ENCODE data around the gene PCDH15. TPM values are rescaled to one million over a fixed set of nuclear protein-coding genes. Genes with fewer than 3 reads are reported as not detected.

Gene PCDH15
- total and polyA plus RNA-seq, 12 donors, result 1.9 to 34.2 (median 10.2) TPM

DNA sequence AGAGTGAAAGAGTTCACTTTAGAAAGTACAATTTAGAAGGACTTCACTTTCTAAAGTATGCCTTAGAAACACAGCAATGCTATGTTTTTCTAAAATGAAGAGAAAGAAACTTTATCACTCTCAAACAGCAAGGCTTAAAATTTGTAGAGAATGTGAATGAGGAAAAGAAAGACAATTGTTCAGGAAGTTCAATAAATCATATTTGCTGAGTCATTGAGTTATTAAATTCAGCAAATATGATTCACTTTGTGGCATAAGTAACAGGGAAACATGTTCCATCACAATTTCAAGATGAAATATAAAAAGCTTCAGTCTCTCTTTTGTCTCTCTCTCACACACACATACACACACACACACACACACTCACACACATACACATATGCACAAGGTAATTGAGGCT lies 187.9 kb downstream of the PCDH15 start:
- Histone ChIP-seq H3K27me3 (no peaks in the 10 kb centered on the region), H3K27ac (no peak overlapping the region), H3K4me1 (replicated peaks in 1 of 2) (no peaks in the 10 kb centered on the region), H3K36me3 (replicated peaks in 1 of 2) (no peaks in the 10 kb centered on the region), H3K9me3 (replicated peaks in 1 of 3) (no peaks in the 10 kb centered on the region), H3K4me3 (no peak overlapping the region)
- DNase-seq, result no peak
- intact Hi-C loops (cut with DNase I), result no loop called here
- TF ChIP-seq POLR2A (IDR thresholded peaks at IDR 0.05), result no peak
- TF ChIP-seq, protein P1, sequence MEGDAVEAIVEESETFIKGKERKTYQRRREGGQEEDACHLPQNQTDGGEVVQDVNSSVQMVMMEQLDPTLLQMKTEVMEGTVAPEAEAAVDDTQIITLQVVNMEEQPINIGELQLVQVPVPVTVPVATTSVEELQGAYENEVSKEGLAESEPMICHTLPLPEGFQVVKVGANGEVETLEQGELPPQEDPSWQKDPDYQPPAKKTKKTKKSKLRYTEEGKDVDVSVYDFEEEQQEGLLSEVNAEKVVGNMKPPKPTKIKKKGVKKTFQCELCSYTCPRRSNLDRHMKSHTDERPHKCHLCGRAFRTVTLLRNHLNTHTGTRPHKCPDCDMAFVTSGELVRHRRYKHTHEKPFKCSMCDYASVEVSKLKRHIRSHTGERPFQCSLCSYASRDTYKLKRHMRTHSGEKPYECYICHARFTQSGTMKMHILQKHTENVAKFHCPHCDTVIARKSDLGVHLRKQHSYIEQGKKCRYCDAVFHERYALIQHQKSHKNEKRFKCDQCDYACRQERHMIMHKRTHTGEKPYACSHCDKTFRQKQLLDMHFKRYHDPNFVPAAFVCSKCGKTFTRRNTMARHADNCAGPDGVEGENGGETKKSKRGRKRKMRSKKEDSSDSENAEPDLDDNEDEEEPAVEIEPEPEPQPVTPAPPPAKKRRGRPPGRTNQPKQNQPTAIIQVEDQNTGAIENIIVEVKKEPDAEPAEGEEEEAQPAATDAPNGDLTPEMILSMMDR (IDR thresholded peaks at IDR 0.05), result no peak

DNA sequence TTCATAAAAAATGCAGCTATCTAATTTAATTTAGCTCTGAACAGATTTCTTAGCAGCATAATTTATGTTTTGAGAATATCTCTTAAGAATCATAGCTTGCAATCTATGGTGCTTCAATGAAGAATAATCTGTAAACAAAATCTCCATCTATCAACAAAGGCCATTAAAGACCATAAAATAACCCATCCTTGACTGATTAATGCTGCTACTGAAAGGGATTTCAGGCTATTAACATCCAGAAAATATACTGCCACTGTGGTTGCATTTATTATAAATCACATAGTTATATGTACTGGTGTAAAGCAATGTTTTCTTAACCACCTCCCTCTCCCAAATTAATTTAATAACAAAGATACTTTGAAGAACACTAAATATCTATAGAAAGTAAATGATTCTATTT lies 191.6 kb downstream of the PCDH15 start:
- Histone ChIP-seq H3K27me3 (no peaks in the 10 kb centered on the region), H3K36me3 (replicated peaks in 1 of 2) (no peaks in the 10 kb centered on the region), H3K27ac (no peak overlapping the region), H3K9me3 (replicated peaks in 1 of 3) (no peaks in the 10 kb centered on the region), H3K4me3 (no peak overlapping the region), H3K4me1 (replicated peaks in 1 of 2) (no peaks in the 10 kb centered on the region)
- intact Hi-C loops (cut with DNase I), result no loop called here
- no peak for DNase-seq
- TF ChIP-seq, protein P1 (IDR thresholded peaks at IDR 0.05), result no peak
- no peak for TF ChIP-seq POLR2A (IDR thresholded peaks at IDR 0.05)

DNA sequence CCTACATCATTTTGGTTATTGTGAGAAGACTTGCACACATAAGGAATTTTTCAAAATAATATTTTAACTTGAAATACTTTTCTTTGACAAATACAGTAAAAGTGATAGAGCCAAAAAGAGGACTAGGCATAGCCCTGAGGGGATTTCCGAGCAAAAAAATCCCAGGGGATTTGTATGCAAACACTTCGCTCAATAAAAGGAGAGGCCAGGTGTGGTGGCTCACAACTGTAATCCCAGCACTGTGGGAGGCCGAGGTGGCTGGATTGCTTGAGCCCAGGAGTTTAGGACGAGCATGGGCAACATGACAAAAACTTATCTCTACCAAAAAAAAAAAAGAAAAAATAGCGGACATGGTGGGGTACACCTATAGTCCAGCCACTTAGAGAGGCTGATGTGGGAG lies 193.0 kb downstream of the PCDH15 start:
- Histone ChIP-seq H3K27ac (no peak overlapping the region), H3K4me3 (no peak overlapping the region), H3K4me1 (replicated peaks in 1 of 2) (no peaks in the 10 kb centered on the region), H3K9me3 (replicated peaks in 1 of 3) (no peaks in the 10 kb centered on the region), H3K27me3 (no peaks in the 10 kb centered on the region), H3K36me3 (replicated peaks in 1 of 2) (no peaks in the 10 kb centered on the region)
- DNase-seq, result no peak
- TF ChIP-seq, protein P1 (IDR thresholded peaks at IDR 0.05), result no peak
- no peak for TF ChIP-seq POLR2A (IDR thresholded peaks at IDR 0.05)
- intact Hi-C loops (cut with DNase I), result no loop called here
- 84 to 92% (median 90%) methylated on average over 5 of the region's 5 CpGs for whole genome bisulfite sequencing, 4 donors

DNA sequence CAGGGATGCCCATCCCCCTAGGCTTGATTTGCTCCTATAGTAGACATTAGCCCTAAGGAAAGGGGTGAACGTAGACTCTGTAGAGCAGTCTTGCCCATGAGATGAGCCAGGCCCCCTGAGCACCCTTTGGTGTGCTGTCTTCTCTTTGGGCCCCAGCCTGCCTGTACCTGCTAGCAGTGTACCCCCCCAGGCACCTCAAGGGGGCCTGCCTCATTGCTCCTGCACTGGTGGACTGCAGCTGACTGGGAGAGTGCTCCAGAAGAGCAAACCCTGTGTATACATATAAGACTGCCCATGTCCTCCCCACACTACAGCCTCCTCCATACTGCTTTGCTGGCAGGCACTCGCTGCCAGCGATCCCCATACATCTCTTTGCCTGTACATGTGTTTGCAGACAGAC lies 206.7 kb downstream of the PCDH15 start:
- H3K27ac ChIP-seq, result no peak overlapping the region
- 74 to 91% (median 84%) methylated on average over 3 of the region's 3 CpGs for WGBS, 4 donors
- DNase-seq, result no peak
- no peak overlapping the region for H3K4me3 ChIP-seq
- intact Hi-C loops (cut with DNase I), result no loop called here
- peaks cover 0 to 12% (median 0%) of the 10 kb centered on the region in 3 donors for H3K9me3 ChIP-seq (replicated peaks in 1 of 3)
- H3K4me1 ChIP-seq (replicated peaks in 1 of 2), result no peaks in the 10 kb centered on the region
- no peaks in the 10 kb centered on the region for H3K27me3 ChIP-seq
- no peaks in the 10 kb centered on the region for H3K36me3 ChIP-seq (replicated peaks in 1 of 2)
- TF ChIP-seq POLR2A (IDR thresholded peaks at IDR 0.05), result no peak
- TF ChIP-seq, protein P1 (IDR thresholded peaks at IDR 0.05), result no peak
